Stimulated activated CD8-positive, alpha-beta memory T cell treated with anti-CD3 and anti-CD28 coated beads, Interleukin-4, amount 100 ng/mL, for 4 hours (primary cell): ENCODE data around the gene GOLGA6B.
"Not testable (repeated sequence)": the region's sequence is repeated elsewhere in the genome, so short reads cannot be mapped to it uniquely, and the experiment has no call there.

Experiments used
- DNase-seq, 2 donors: peaks; one replicate each; pipeline ENCODE4 v3.0.0-alpha.2; 2020; ENCODE audit warnings: low read depth in 2 of 2, low spot score in 1 of 2

The GOLGA6B gene

DNA sequence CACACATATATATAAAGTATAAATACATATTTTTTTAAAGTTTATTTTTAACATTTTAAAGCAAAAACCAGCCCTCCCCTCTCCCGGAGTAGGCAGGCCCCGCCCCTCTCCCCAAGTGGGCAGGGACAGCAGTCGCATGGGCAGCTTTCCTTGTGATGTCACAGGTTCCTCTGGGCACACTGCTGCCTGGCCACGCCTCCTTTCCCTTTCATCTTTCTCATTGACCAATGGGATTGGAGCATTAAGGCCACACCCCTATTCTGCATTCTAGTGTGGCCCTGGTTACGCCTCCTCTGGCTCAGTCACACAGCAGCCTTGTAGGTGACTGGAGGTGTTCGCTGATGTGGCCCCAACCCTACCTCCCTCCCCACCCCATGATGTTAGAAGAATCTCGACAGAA, at the start of gene GOLGA6B:
Gene GOLGA6B (plus strand): TSS at position 301 of the 400 bp plus-strand sequence. CDS start 41 bp downstream, at position 342.
- DNase-seq = not testable (repeated sequence)

- no peak for DNase-seq
Measured at GRCh38 chr15:72604794-72605193, 49.7 kb upstream of the GOLGA6B start.

DNA sequence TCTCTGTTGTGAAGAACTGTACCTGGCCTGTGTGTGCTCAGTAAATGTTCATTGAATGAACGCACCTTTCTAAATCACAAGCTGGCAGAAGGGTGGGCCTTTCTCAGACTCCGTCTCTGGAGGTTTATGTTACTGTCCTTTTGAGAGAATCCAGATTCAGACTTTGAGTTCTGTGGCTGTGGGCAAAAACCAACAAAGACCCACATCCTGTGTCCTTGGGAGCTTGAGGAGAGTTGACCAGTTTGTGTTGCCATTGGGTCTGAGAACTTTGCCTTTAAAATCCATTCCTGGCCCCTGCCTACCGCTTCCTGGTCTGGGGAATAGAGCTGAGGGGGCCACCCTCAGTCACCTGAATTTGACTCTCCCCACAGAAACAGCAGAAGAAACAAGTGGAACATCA, 46.4 kb upstream of the GOLGA6B start:
- not testable (repeated sequence) for DNase-seq

DNA sequence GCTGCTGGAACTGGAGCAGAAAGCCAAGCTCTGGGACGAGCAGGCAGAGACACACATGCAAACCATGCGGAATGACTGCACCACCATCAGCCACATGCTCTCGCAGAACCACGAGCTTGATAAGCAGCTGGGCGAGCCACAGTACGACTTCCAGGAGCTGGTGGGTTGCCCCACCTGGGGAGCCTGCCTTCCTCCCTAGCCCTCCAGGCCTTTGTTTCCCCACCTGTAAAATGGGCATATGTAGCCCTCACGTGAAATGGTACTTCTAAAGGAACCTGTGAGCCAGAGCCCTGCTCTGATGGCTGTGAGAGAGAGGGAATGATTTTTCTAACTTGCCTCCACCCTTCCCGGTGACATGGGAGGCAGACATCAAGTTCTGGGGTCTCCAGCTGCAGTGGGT, 44.6 kb upstream of the GOLGA6B start:
- DNase-seq = no peak

DNA sequence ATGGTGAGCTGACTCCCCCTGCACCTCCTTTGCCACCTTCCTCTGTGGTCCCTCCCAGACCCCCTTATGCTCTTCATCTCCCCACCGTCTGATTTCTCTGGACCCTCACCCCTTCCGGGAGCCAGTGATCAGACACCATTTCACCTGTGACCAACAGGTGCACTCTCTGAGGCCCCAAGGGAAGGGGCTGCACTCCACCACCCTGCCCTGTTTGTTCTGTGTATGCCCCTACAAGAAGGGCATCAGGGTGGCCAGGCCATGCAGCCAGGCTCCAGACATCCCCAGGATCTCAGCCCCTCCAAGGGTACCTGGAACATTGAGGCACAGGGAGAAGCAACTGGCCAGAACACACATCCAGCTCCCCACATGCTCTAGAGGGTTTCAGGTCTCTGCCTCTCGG, 42.2 kb upstream of the GOLGA6B start:
- DNase-seq = not testable (repeated sequence)

- no peak for DNase-seq
Measured at GRCh38 chr15:72614810-72615532, 39.5 kb upstream of the GOLGA6B start.

GRCh38 chr15:72615533-72616233, 38.8 kb upstream of the GOLGA6B start:
- DNase-seq = not testable (repeated sequence)

DNA sequence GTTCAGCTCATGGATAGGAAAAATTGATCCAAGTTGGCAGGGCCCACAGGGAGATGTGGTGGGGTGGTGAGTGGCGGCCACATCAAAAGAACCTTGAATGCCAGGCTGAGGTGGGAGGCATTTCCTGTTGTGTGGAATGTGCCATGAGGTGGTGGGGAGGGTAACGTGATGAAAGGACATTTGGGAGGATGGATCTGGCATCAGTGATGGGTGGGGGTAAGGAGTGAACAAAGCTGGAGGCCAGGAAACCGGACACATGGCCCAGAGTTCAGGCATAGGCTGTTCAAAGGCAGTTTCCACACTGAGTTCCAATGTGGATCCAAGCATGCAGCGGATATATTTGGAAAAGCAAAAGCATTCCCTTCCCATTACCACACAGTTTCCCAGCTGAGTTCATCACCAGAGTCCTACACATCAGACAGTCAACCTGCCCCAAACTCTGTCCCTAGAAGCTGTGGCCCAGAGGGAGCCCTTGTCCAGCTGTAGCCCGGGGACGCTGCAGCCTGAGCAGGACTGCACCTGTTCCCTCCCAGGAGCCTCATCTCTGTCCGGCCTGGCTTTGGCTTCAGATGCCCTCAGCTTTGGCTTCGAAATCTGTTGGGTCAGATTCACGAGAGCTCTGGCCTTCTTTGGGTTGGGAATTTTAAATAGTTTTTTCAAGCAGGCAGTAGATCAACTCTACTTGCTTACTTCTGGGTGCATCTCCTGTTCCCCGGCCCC, 37.8 kb upstream of the GOLGA6B start:
- DNase-seq = no peak

DNA sequence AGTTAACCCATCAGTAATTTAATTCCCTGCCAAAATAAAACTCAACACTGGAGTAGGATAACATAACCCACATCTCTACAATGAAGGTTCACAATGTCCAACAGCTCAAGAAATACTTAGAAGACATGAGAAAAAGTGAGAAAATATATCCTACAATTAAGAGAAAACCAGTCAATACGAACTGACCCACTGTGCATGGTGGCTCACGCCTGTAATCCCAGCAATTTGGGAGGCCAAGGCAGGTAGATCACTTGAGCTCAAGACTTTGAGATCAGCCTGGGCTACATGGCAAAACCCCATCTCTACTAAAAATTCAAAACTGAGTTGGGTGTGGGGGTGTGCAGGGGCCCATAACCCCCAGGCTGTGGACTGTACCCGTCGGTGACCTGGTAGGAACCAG, 30.6 kb upstream of the GOLGA6B start:
- not testable (repeated sequence) for DNase-seq

DNA sequence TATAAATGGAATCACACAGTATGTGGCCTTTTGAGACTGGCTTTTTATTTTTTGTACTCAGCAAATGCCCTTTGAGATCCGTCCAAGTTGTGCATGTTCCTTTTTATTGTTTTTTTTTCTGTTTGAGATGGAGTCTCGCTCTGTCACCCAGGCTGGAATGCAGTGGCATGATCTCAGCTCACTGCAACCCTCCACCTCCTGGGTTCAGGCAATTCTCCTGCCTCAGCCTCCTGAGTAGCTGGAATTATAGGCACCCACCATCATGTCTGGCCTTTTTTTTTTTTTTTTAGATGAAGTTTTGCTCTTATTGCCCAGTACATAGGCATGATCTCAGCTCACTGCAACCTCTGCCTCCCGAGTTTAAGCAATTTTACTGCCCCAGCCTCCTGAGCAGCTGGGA, 28.3 kb upstream of the GOLGA6B start:
- not testable (repeated sequence) for DNase-seq

DNA sequence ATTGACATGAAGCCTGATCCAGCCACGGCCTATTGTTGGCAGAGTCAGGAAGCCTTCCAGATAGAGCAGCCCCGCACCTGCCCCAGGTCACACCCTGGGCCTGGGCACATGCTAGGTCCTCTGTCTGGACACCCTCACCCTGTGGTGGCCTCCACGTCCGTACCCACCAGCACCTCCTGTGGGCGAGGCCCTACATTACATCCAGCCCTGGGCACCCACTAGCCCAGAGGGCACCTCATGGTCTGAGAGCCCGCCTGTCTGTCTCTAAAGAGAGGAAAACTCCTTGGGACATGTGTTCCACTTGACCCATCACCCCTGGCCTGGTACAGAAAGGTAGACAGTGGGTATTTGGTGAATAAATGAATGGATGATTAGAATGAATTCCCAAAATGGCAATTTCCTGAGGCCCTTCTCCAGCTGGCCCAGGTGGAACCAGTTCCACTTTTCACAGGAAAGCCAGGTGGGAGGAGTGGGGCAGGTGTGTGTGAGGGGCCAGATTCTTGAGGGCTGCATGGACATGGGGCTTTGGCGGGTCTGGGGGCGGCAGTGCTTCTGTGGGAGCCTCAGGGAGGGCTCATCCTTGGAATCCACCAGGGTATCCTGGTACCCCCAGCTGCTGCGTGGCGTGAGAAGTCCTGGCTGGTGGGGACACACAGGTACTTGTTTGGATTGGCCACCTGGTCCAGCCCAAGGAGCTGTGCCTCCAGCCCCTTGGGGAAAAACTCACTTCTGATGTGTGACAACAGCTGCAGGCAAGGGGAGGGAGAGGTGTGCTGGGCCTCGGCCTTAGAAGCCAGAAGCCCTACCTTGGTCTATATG, 26.0 kb upstream of the GOLGA6B start:
- not testable (repeated sequence) for DNase-seq

DNA sequence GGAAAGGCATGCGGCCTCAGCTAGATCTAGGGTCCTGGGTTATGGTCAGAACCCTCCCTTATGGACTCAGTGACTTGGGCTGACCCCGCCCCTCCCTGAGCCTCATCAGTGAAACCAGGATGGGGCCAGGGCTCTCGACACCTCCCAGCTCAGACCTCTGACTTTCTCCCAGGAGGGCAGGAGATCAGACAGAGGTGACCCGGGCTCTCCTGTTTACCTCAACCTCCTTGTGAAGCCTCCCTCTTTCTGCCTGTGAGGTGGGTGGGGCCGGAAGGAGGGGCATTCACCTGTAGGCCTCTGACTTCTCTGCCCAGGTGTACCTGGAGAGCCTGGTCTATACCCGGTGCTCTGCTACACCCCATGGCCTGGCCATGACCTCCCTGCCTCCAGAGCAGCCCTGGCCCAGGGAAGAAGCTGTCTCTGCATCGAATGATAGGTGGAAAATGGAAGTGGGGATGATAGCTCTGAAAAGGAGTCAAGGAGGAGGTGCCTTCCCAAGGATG, 25.4 kb upstream of the GOLGA6B start:
- not testable (repeated sequence) for DNase-seq

GRCh38 chr15:72636519-72637282, 17.8 kb upstream of the GOLGA6B start:
- DNase-seq = peak in 1 of 2 donors; percentile 11

- not testable (repeated sequence) for DNase-seq
Measured at GRCh38 chr15:72639759-72640483, 14.6 kb upstream of the GOLGA6B start.

GRCh38 chr15:72642271-72642670, 12.2 kb upstream of the GOLGA6B start:
- not testable (repeated sequence) for DNase-seq

DNA sequence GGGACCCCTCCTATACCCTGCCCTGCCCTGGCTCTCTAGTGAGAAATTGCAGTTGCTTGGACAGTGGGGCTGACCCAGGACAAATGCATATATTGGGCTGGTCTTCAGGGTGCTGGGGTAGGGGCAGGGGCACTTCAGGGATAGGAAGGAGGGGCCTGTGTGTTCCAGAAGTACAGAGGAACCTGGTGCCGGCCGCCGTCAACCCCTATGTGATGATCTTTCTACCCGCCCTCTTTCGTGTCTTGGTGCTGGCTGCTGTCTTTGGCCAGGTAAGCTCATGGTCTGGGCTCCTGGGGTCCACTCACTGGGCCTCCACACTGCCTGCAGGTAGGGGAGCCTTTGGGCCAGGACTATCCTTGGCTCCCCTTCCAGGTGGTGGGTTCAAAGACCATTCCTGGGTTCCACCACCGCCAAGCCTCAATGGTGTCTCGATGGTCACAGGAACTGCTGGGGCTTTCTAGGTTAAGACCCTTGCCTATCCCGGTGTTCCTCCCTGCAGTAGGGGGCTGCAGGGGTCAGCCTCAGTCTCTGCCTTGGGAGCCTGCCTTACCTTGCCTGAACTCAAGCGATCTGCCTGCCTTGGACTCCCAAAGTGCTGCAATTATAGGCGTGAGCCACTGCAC, 5.8 kb upstream of the GOLGA6B start:
- DNase-seq = not testable (repeated sequence)

- DNase-seq = not testable (repeated sequence)
Measured at GRCh38 chr15:72656014-72656413, 1.5 kb downstream of the GOLGA6B start.

- not testable (repeated sequence) for DNase-seq
Measured at GRCh38 chr15:72661081-72661480, 6.6 kb downstream of the GOLGA6B start.

GRCh38 chr15:72663931-72664330, 9.4 kb downstream of the GOLGA6B start:
- not testable (repeated sequence) for DNase-seq
